ENCODE results near the gene TBC1D9.

The TBC1D9 gene

GRCh38 chr4:140600408-140600807 is 155.8 kb downstream of the TBC1D9 start:
- H3K4me3 ChIP-seq (ENCODE audit: low read depth, low read length), result no peak overlapping the region
- no peak for TF ChIP-seq CTCF (IDR thresholded peaks at IDR 0.05; ENCODE audit: low read depth, low read length)

- H3K4me3 ChIP-seq (ENCODE audit: low read depth, low read length), result no peak overlapping the region
- 0 out of 2 replicates have a peak, but pooled peaks have one; percentile 14 for TF ChIP-seq CTCF (IDR thresholded peaks at IDR 0.05; ENCODE audit: low read depth, low read length)
Observed at GRCh38 chr4:140595065-140595464, 161.1 kb downstream of the TBC1D9 start.

GRCh38 chr4:140584439-140584838 is 171.7 kb downstream of the TBC1D9 start:
- no peak for TF ChIP-seq CTCF (IDR thresholded peaks at IDR 0.05; ENCODE audit: low read depth, low read length)
- H3K4me3 ChIP-seq (ENCODE audit: low read depth, low read length), result no peak overlapping the region

GRCh38 chr4:140581078-140581477 is 175.1 kb downstream of the TBC1D9 start:
- no peak overlapping the region for H3K4me3 ChIP-seq (ENCODE audit: low read depth, low read length)
- TF ChIP-seq CTCF (IDR thresholded peaks at IDR 0.05; ENCODE audit: low read depth, low read length), result no peak

- H3K4me3 ChIP-seq (ENCODE audit: low read depth, low read length), result no peak overlapping the region
- no peak for TF ChIP-seq CTCF (IDR thresholded peaks at IDR 0.05; ENCODE audit: low read depth, low read length)
Observed at GRCh38 chr4:140579278-140579677, 176.9 kb downstream of the TBC1D9 start.

GRCh38 chr4:140575489-140575888 is 180.7 kb downstream of the TBC1D9 start:
- TF ChIP-seq CTCF (IDR thresholded peaks at IDR 0.05; ENCODE audit: low read depth, low read length), result no peak
- H3K4me3 ChIP-seq (ENCODE audit: low read depth, low read length), result no peak overlapping the region

- H3K4me3 ChIP-seq (ENCODE audit: low read depth, low read length), result no peak overlapping the region
- no peak for TF ChIP-seq CTCF (IDR thresholded peaks at IDR 0.05; ENCODE audit: low read depth, low read length)
Observed at GRCh38 chr4:140571620-140572019, 184.6 kb downstream of the TBC1D9 start.

All from WI38 (cell line).